Epithelial cell of esophagus (primary cell): ENCODE data around the gene EIF2AK2.

Source experiments
- DNase-seq: peaks from one replicate; pipeline ENCODE4 v3.0.0; 2010; ENCODE audit warnings: low read depth
- H3K4me3 ChIP-seq: 2 replicates; pipeline ENCODE4 v1.5.1; 2011; ENCODE audit warnings: mild to moderate bottlenecking, low read length, control low read depth
- TF ChIP-seq, protein P1 (sequence below): IDR thresholded peaks from 2 replicates; pipeline ENCODE4 v1.5.1; 2011; ENCODE audit warnings: low read depth, mild to moderate bottlenecking, low read length, control low read depth, inconsistent platforms; ENCODE audit not compliant: insufficient read depth; ENCODE audit errors: missing control alignments

The EIF2AK2 gene

DNA sequence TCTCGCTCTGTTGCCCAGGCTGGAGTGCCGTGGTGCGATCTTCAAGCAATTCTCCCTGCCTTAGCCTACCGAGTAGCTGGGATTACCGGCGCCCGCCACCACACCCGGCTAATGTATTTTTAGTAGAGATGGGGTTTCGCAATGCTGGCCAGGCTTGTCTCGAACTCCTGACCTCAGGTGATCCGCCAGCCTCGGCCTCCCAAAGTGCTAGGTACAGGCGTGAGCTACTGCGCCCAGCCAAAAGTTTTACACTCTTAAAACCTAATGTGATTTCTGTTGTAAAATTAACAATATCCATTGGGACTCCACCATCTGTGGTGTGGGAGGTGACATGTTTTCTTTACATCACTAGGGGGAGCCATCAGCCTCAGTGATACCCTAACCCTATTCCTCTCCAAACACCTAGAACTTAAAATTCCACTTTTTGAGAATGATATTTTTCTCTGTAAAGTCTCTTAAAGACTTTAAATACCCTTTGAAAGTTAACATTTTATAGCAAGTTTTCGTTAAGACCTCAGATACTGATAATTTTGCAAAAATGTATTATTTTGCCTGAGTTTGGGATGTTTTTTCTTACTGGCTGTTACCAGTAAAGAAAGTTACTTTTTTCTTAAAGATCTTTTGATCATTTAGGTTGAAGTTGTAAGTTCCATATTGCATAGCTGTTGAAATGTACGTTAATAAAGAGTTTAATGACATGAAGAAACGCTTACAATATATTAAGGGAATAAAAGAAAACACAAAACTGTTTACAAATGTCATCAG lies 11.6 kb upstream of the EIF2AK2 start:
- peak; percentile 56 for DNase-seq
- H3K4me3 ChIP-seq = no peak overlapping the region
- TF ChIP-seq, protein P1, sequence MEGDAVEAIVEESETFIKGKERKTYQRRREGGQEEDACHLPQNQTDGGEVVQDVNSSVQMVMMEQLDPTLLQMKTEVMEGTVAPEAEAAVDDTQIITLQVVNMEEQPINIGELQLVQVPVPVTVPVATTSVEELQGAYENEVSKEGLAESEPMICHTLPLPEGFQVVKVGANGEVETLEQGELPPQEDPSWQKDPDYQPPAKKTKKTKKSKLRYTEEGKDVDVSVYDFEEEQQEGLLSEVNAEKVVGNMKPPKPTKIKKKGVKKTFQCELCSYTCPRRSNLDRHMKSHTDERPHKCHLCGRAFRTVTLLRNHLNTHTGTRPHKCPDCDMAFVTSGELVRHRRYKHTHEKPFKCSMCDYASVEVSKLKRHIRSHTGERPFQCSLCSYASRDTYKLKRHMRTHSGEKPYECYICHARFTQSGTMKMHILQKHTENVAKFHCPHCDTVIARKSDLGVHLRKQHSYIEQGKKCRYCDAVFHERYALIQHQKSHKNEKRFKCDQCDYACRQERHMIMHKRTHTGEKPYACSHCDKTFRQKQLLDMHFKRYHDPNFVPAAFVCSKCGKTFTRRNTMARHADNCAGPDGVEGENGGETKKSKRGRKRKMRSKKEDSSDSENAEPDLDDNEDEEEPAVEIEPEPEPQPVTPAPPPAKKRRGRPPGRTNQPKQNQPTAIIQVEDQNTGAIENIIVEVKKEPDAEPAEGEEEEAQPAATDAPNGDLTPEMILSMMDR = peak; percentile 77

DNA sequence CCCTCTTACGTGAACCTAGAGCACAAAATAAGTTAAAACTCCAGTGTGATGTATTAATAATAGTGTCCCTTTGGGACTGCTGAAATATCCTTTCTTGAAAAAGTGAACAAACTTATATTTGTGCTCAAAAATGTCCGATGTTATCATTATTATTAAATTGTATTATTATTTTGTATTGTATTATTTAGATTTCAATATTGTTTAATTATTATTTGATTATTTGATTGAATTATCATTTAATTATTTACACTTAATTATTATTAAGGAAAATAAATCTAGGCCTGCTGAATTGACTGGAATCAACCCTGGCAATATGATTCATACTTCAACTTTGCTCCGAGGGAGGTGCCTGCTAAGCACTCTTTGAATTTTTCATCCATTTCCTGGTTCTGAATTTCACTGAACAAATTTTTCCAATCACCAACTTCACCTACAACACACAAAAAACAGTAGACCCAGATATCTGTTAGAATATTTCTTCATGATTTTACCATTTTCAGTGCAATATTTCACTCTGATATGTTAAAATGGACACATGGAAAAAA lies 10.9 kb upstream of the EIF2AK2 start:
- H3K4me3 ChIP-seq = no peak overlapping the region
- peak; percentile 51 for DNase-seq
- TF ChIP-seq, protein P1 = no peak

DNA sequence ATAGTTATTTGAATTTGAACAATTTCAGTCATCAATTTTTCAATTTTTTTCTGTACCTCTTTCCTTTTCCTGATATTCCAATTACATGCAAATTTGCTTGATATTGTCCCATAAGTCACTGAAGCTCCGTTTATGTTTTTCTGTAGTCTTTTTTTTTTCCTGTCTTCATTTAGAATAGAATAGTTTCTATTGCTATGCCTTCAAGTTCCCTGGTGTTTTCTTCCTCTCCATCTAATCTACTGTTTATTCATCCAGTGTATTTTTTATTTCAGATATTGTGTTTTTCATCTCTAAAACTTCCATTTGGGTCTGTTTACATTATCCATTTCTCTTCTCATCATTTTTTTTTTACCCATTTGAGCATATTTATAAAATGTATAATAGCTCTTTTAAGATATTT lies 8.0 kb upstream of the EIF2AK2 start:
- TF ChIP-seq, protein P1 = no peak
- DNase-seq = no peak
- H3K4me3 ChIP-seq = no peak overlapping the region

DNA sequence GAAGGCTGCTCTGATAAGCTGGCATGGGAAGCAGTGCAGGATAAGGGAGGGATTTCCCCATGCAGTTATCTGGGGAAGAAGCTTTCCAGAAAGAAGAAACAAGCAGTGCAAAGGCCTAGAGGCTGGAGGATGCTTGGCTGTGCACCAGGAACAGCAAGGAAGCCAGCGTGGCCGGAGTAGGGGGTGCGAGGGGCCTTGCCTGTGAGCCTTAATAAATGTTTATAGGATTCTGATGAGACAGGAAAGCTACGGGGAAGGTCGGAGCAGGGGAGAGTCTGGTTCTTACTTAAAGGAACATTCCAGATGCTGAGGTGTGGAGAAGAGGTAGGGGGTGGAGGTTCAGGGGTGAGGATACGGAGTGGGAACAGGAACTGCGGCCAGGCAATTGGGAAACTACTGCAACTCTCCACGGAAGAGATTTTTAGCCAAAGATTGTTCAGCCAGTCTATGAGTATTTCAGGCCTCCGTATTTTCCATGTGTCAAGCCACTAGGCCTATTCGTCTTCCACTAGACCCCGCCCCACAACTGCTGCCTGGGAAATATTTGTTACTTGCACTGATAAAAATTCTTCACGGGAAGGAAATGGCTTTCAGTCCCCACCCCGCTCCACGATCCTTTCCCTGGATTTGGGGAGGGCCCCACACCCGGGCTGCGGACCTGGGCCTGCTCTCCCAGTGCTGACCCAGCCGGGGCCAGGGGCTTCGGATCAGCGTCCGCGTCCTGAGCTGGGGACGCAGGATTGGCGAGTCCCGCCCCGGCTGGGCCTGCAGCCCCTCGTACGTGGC lies 516 bp downstream of the EIF2AK2 start:
- H3K4me3 ChIP-seq = peak overlapping the region; percentile 78
- TF ChIP-seq, protein P1 = no peak
- DNase-seq = peak; percentile 40

DNA sequence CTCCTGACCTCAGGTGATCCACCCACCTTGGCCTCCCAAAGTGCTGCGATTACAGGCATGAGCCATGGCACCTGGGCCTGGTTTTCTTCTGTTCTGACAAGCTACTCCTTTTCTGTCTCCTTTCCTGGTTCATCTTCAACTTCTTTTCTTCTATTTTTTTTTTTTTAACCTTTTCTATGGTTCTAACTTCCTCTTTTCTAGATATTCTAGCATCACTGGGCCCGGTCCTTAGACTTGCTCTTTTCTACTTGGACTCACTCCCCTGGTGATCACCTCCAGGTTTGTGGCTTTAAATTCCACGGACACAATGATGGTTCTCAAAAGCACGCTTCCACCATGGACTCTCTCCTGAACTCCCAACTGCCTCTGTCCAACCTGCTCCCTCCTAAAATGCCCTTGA lies 2.0 kb downstream of the EIF2AK2 start:
- DNase-seq = no peak
- TF ChIP-seq, protein P1 = no peak
- no peak overlapping the region for H3K4me3 ChIP-seq

DNA sequence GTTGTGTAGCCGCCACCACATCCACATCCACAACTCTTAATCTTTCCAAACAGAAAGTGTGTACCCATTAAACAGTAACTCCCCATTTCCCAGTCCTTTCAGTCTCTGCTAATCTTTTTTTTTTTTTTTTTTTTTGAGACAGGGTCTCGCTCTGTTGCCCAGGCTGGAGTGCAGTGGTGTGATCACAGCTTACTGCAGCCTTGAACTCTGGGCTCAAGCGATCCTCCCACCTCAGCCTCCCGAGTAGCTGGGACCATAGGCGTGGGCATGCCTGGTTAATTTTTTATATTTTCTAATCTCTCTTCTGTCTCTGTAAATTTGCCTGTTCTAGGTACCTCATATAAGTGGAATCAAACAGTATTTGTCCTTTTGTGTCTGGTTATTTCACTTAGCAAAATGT lies 3.6 kb downstream of the EIF2AK2 start:
- TF ChIP-seq, protein P1 = no peak
- DNase-seq = no peak
- no peak overlapping the region for H3K4me3 ChIP-seq
